Smooth muscle cell (in vitro differentiated cells): Measurements from ENCODE around the gene AKAP6. TPM values are rescaled to one million over a fixed set of nuclear protein-coding genes. Genes with fewer than 3 reads are reported as not detected.

ENCODE experiments used
- DNase-seq: peaks from one replicate; lab custom pipeline; 2025; ENCODE audit not compliant: unreplicated experiment; lab: John Stamatoyannopoulos, UW
- H2AFZ ChIP-seq: fragments of 200-600 bp; sonication (generic); 2 replicates; pipeline ENCODE4 v1.6.0; 2016; ENCODE audit warnings: antibody characterized with exemption, low read depth, mild to moderate bottlenecking
- H3F3A ChIP-seq: fragments of 200-600 bp; sonication (generic); 2 replicates; pipeline ENCODE4 v1.6.0; 2017; ENCODE audit warnings: antibody characterized with exemption, low read depth
- H3K27ac ChIP-seq: fragments of 200-600 bp; sonication (generic); 2 replicates; pipeline ENCODE4 v1.5.1; 2016; ENCODE audit warnings: low read depth, mild to moderate bottlenecking
- H3K27me3 ChIP-seq: fragments of 200-600 bp; sonication (generic); 2 replicates; pipeline ENCODE4 v1.6.1; 2016; ENCODE audit warnings: low read depth, mild to moderate bottlenecking
- H3K36me3 ChIP-seq: fragments of 200-600 bp; sonication (generic); 2 replicates; pipeline ENCODE4 v1.5.1; 2016; ENCODE audit warnings: low read depth
- H3K4me1 ChIP-seq: fragments of 200-600 bp; sonication (generic); 2 replicates; pipeline ENCODE4 v1.5.1; 2016; ENCODE audit warnings: low read depth
- H3K4me2 ChIP-seq: fragments of 200-600 bp; sonication (generic); 2 replicates; pipeline ENCODE4 v1.6.0; 2016; ENCODE audit warnings: mild to moderate bottlenecking
- H3K4me3 ChIP-seq: fragments of 200-600 bp; sonication (generic); 2 replicates; pipeline ENCODE4 v1.5.1; 2016; ENCODE audit warnings: mild to moderate bottlenecking
- H3K79me2 ChIP-seq: fragments of 200-600 bp; sonication (generic); 2 replicates; pipeline ENCODE4 v1.6.0; 2016; ENCODE audit warnings: low read depth, mild to moderate bottlenecking
- H3K9ac ChIP-seq: fragments of 200-600 bp; sonication (generic); 2 replicates; pipeline ENCODE4 v1.6.0; 2016; ENCODE audit warnings: low read depth
- H3K9me3 ChIP-seq: fragments of 200-600 bp; sonication (generic); replicated peaks from 2 replicates; pipeline ENCODE4 v1.5.1; 2016; ENCODE audit warnings: low read depth
- H4K20me1 ChIP-seq: fragments of 200-600 bp; sonication (generic); 2 replicates; pipeline ENCODE4 v1.6.0; 2016; ENCODE audit warnings: low read depth
- WGBS: methylation state at CpG from one replicate; pipeline ENCODE4 v1.1.7; 2016; ENCODE audit warnings: low lambda C conversion rate; 5-methylcytosine and 5-hydroxymethylcytosine counted together
- polyA plus RNA-seq: library from polyadenylated mRNA; unstranded; fragments of >200 nt; fragmentation: Nextera tagmentation; extraction: Ambion mirVana; gene quantifications from 2 replicates; pipeline ENCODE4 v1.2.1, GENCODE V29; 2016
- total RNA-seq: library from RNA; depleted of rRNA; stranded (reverse); fragments of >200 nt; gene quantifications from 2 replicates; pipeline ENCODE4 v1.2.3, GENCODE V29; 2014
- TF ChIP-seq, protein P1 (sequence below): fragments of 200-600 bp; sonication (generic); IDR thresholded peaks from 2 replicates; pipeline ENCODE4 v1.5.1; 2017; ENCODE audit warnings: borderline replicate concordance, mild to moderate bottlenecking, antibody characterized with exemption; ENCODE audit not compliant: insufficient read depth, poor library complexity, severe bottlenecking

The AKAP6 gene
- total and polyA plus RNA-seq, 2 experiments from 2014 or later, result 1.3 to 6.4 TPM

DNA sequence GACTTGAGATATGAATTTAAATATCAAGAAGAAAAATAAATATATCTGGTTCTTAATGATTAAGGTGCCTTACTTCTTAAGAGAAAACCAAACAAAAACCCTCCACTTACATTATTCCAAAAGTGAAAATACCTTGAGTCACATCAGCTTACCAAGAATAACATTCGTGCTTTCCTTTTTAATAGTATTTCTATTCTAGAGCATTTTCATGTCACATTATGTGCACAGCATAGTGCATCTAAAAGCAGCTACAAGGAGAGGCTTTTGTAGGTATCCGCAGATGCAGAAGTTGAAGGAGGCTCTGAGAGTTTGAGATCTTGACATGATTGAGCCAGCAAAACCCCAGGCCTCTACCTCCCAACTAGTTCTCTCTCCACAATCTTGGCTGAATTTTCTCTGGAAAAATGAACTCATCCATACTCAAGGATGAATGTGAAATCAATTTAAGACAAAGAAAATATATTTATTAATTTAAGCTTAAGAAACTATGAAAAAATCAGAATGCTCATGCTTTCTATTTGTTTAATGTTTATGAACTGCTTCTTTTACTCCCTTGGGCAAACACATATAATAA, 275.0 kb downstream of the AKAP6 start:
- WGBS, result 94% methylated on average over 2 of the region's 2 CpGs
- no peak overlapping the region for H3K4me3 ChIP-seq
- no peak overlapping the region for H3K4me2 ChIP-seq
- no peaks in the 10 kb centered on the region for H4K20me1 ChIP-seq
- H3K36me3 ChIP-seq, result no peaks in the 10 kb centered on the region
- H2AFZ ChIP-seq, result no peak overlapping the region
- no peak overlapping the region for H3K27ac ChIP-seq
- H3K9me3 ChIP-seq, result no peaks in the 10 kb centered on the region
- H3F3A ChIP-seq, result no peaks in the 10 kb centered on the region
- no peak for DNase-seq
- H3K9ac ChIP-seq, result no peak overlapping the region
- H3K27me3 ChIP-seq, result no peaks in the 10 kb centered on the region
- H3K4me1 ChIP-seq, result peaks cover 6% of the 10 kb centered on the region
- no peaks in the 10 kb centered on the region for H3K79me2 ChIP-seq
- TF ChIP-seq, protein P1, sequence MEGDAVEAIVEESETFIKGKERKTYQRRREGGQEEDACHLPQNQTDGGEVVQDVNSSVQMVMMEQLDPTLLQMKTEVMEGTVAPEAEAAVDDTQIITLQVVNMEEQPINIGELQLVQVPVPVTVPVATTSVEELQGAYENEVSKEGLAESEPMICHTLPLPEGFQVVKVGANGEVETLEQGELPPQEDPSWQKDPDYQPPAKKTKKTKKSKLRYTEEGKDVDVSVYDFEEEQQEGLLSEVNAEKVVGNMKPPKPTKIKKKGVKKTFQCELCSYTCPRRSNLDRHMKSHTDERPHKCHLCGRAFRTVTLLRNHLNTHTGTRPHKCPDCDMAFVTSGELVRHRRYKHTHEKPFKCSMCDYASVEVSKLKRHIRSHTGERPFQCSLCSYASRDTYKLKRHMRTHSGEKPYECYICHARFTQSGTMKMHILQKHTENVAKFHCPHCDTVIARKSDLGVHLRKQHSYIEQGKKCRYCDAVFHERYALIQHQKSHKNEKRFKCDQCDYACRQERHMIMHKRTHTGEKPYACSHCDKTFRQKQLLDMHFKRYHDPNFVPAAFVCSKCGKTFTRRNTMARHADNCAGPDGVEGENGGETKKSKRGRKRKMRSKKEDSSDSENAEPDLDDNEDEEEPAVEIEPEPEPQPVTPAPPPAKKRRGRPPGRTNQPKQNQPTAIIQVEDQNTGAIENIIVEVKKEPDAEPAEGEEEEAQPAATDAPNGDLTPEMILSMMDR, result no peak

DNA sequence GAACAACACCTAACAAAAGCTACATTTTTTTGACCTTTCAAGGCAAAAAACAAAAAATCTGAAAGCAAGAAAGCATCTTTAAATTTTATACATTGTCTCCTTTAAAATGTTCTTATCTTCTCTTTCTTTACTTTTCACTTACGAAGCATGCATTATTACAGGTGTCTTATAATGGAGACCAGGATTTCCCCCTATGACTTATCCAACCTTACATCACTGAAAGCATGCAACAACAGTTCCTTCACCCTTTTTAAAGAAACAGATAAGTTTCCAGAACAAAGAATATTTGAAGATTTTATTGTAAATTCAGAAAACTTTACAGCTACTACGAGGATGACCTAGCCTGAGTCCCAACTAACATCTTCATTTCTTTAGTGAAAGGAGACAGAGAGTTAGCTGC, 277.2 kb downstream of the AKAP6 start:
- H3K4me1 ChIP-seq, result peaks cover 12% of the 10 kb centered on the region
- no peak overlapping the region for H3K27ac ChIP-seq
- no peak overlapping the region for H3K4me3 ChIP-seq
- no peaks in the 10 kb centered on the region for H3K36me3 ChIP-seq
- TF ChIP-seq, protein P1, result no peak
- H3K9me3 ChIP-seq, result no peaks in the 10 kb centered on the region
- DNase-seq, result no peak
- no peak overlapping the region for H2AFZ ChIP-seq
- no peaks in the 10 kb centered on the region for H3K27me3 ChIP-seq
- H3K4me2 ChIP-seq, result no peak overlapping the region
- H3K79me2 ChIP-seq, result no peaks in the 10 kb centered on the region
- no peaks in the 10 kb centered on the region for H3F3A ChIP-seq
- H4K20me1 ChIP-seq, result no peaks in the 10 kb centered on the region
- H3K9ac ChIP-seq, result no peak overlapping the region
- 97% methylated on average over 2 of the region's 2 CpGs for WGBS

DNA sequence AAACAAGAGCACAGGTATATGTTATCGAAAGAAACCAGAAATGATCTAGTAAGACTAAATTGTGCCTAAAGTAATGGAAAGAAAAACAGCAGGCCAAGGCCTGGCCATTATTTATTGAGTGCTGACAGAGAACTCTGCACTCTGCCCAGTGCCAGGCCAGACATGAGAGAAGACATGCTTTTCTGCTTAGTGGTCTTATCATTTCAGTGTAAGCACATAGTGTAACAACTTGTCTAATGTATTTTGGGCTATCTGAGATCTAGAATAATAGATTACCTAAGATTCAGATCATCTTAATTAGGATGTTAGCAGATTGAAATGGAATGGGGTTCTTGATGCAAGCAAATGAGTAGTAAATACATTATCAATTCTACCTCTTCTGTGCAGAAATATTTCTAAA, 278.3 kb downstream of the AKAP6 start:
- no peaks in the 10 kb centered on the region for H3K27me3 ChIP-seq
- no peaks in the 10 kb centered on the region for H3F3A ChIP-seq
- H3K9me3 ChIP-seq, result no peaks in the 10 kb centered on the region
- H2AFZ ChIP-seq, result no peak overlapping the region
- H3K4me2 ChIP-seq, result no peak overlapping the region
- H3K4me3 ChIP-seq, result no peak overlapping the region
- no peak overlapping the region for H3K9ac ChIP-seq
- peaks cover 18% of the 10 kb centered on the region for H3K4me1 ChIP-seq
- no peak overlapping the region for H3K27ac ChIP-seq
- TF ChIP-seq, protein P1, result no peak
- no peak for DNase-seq
- H4K20me1 ChIP-seq, result no peaks in the 10 kb centered on the region
- no peaks in the 10 kb centered on the region for H3K79me2 ChIP-seq
- 50% methylated on average over 1 of the region's 1 CpG for WGBS
- H3K36me3 ChIP-seq, result no peaks in the 10 kb centered on the region

DNA sequence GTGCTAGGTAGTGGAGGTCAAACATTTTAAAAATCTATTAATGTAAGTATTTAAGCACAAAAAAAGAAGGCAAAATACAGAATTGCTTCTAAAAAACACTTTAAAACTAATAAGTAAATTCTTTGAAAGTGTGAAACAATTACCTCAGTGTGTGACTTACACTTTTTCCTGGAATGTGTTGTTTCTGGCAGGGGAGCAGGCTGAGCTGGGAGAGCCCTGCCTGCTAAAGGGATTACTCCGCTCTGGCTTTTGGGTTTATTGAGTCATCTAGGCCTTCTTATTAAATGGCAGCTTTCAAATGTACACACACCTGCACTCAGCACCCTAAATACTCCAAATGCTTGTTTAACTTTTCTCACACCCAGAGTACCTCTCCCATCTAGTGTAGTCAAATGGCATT, 279.8 kb downstream of the AKAP6 start:
- DNase-seq, result no peak
- no peaks in the 10 kb centered on the region for H3F3A ChIP-seq
- 52% methylated on average over 1 of the region's 1 CpG for WGBS
- H4K20me1 ChIP-seq, result no peaks in the 10 kb centered on the region
- no peak overlapping the region for H2AFZ ChIP-seq
- H3K4me3 ChIP-seq, result no peak overlapping the region
- H3K36me3 ChIP-seq, result no peaks in the 10 kb centered on the region
- H3K4me1 ChIP-seq, result peaks cover 18% of the 10 kb centered on the region
- no peak overlapping the region for H3K4me2 ChIP-seq
- H3K9ac ChIP-seq, result no peak overlapping the region
- H3K9me3 ChIP-seq, result no peaks in the 10 kb centered on the region
- H3K27me3 ChIP-seq, result no peaks in the 10 kb centered on the region
- no peaks in the 10 kb centered on the region for H3K79me2 ChIP-seq
- TF ChIP-seq, protein P1, result no peak
- H3K27ac ChIP-seq, result no peak overlapping the region
